HepG2 (cell line): ENCODE data around the gene SAMD13. TPM values are rescaled to one million over a fixed set of nuclear protein-coding genes. Genes with fewer than 3 reads are reported as not detected.
A peak's percentile ranks its signal among the peaks of the same experiment; 100 is the strongest.

Experiments used
- ATAC-seq: fragments of 200-7000 bp; cut with Tn5 transposase; 3 replicates; pipeline ENCODE4 v1.9.1; 2020; ENCODE audit warnings: mild to moderate bottlenecking, moderate library complexity
- BruUV-seq: library from RNA; stranded (reverse); fragments of 400-500 nt; replicated peaks from 2 replicates; lab custom pipeline; 2021; lab: Mats Ljungman, UMichigan
- CTCF ChIA-PET: fragments of 300-600 bp; formaldehyde crosslinking; extraction: SDS; loops from one replicate; lab custom pipeline; 2021; ENCODE audit warnings: low total read pairs, inconsistent platforms, low intra/inter-chr PET ratio; lab: Yijun Ruan, JAX
- POLR2A ChIA-PET: fragments of 350-600 bp; sonication (Branson Sonifier 250); formaldehyde crosslinking; loops from one replicate; lab custom pipeline; 2020; ENCODE audit warnings: antibody characterized with exemption, inconsistent platforms; lab: Yijun Ruan, JAX
- DNase-seq: peaks from one replicate; pipeline ENCODE4 v3.0.0-alpha.2; 2015; ENCODE audit warnings: low spot score
- FAIRE-seq: peaks from 3 replicates; lab custom pipeline; 2011; peaks lifted over from hg19 to GRCh38; lab: Jason Lieb, UNC
- H2AFZ ChIP-seq: one replicate; pipeline ENCODE4 v1.6.1; 2011; ENCODE audit warnings: low read length, inconsistent platforms
- H3K27ac ChIP-seq: fragments of 300-600 bp; 3 replicates; pipeline ENCODE4 v1.8.0; 2011; ENCODE audit warnings: mixed run types, mild to moderate bottlenecking, mixed read lengths, low read length, inconsistent platforms; ENCODE audit not compliant: insufficient read depth; ENCODE audit errors: extremely low read length
- H3K27me3 ChIP-seq, 2 experiments: fragments of 200-600 bp in 1 of 2; 2 replicates in 1 of 2; 3 replicates in 1 of 2; pipeline versions ENCODE4 v1.6.0 to v1.8.0; 2011; ENCODE audit warnings: low read length in 2 of 2, mild to moderate bottlenecking in 2 of 2, moderate library complexity in 2 of 2, inconsistent platforms in 1 of 2; ENCODE audit not compliant: insufficient read depth in 2 of 2, control insufficient read depth in 1 of 2
- H3K36me3 ChIP-seq, 2 experiments: fragments of 200-600 bp in 1 of 2; replicated peaks in 1 of 2; 2 replicates in 1 of 2; 3 replicates in 1 of 2; pipeline versions ENCODE4 v1.5.1 to v1.8.0; 2011; ENCODE audit warnings: low read length in 2 of 2, inconsistent platforms in 1 of 2; ENCODE audit not compliant: insufficient read depth in 2 of 2, control insufficient read depth in 1 of 2
- H3K4me1 ChIP-seq: 2 replicates; pipeline ENCODE4 v1.5.1; 2012; ENCODE audit warnings: low read length, inconsistent platforms; ENCODE audit not compliant: insufficient read depth
- H3K4me2 ChIP-seq: 2 replicates; pipeline ENCODE4 v1.6.0; 2011; ENCODE audit warnings: low read depth, low read length, inconsistent platforms
- H3K4me3 ChIP-seq, 3 experiments: fragments of 200-600 bp in 1 of 3; sonication (generic), shearing (Covaris generic) in 1 of 3; replicated peaks in 1 of 3; 2 replicates each; pipeline ENCODE4 v1.5.1; 2011 to 2016; ENCODE audit warnings: low read length in 3 of 3, inconsistent platforms in 2 of 3, low read depth in 2 of 3, mild to moderate bottlenecking in 2 of 3, control low read depth in 1 of 3, mixed read lengths in 1 of 3; ENCODE audit not compliant: insufficient read depth in 1 of 3
- H3K79me2 ChIP-seq: one replicate; pipeline ENCODE4 v1.6.1; 2011; ENCODE audit warnings: low read length, inconsistent platforms; ENCODE audit not compliant: insufficient read depth
- H3K9ac ChIP-seq: 2 replicates; pipeline ENCODE4 v1.6.0; 2011; ENCODE audit warnings: mild to moderate bottlenecking, low read depth, low read length, inconsistent platforms; ENCODE audit not compliant: insufficient read depth
- H3K9me3 ChIP-seq: 2 replicates; pipeline ENCODE4 v1.5.1; 2012; ENCODE audit warnings: mild to moderate bottlenecking, low read length
- H4K20me1 ChIP-seq: 2 replicates; pipeline ENCODE4 v1.6.0; 2011; ENCODE audit warnings: inconsistent platforms, mild to moderate bottlenecking, low read length, moderate library complexity; ENCODE audit not compliant: insufficient read depth
- HNF1B ChIP-seq: sonication (generic); formaldehyde crosslinking; IDR thresholded peaks from 2 replicates; pipeline ENCODE4 v1.5.1; 2020; ENCODE audit warnings: mild to moderate bottlenecking, moderate library complexity, missing genetic modification reagents
- KLF6 ChIP-seq: IDR thresholded peaks from 2 replicates; pipeline ENCODE4 v1.8.0; 2016; ENCODE audit warnings: missing biosample characterization, missing genetic modification reagents
- PATZ1 ChIP-seq: sonication (generic); formaldehyde crosslinking; IDR thresholded peaks from 2 replicates; pipeline ENCODE4 v1.4.0; 2020; ENCODE audit warnings: missing genetic modification reagents
- PRDM15 ChIP-seq: sonication (generic); formaldehyde crosslinking; IDR thresholded peaks from 2 replicates; pipeline ENCODE4 v1.4.0; 2020; ENCODE audit warnings: missing genetic modification reagents
- TBL1XR1 ChIP-seq: fragments of 150-350 bp; IDR thresholded peaks from 2 replicates; pipeline ENCODE4 v1.6.1; 2014; ENCODE audit warnings: borderline replicate concordance, low read length; ENCODE audit not compliant: partially characterized antibody
- THAP11 ChIP-seq: IDR thresholded peaks from 2 replicates; pipeline ENCODE4 v1.6.1; 2016; ENCODE audit warnings: missing biosample characterization, missing genetic modification reagents
- ZFYVE20 ChIP-seq: sonication (generic); formaldehyde crosslinking; IDR thresholded peaks from 2 replicates; pipeline ENCODE4 v1.8.0; 2023; ENCODE audit warnings: low read depth, mild to moderate bottlenecking, moderate library complexity, missing genetic modification reagents, borderline replicate concordance
- ZNF878 ChIP-seq: sonication (generic); formaldehyde crosslinking; IDR thresholded peaks from 2 replicates; pipeline ENCODE4 v1.8.1; 2023; ENCODE audit warnings: mild to moderate bottlenecking, missing genetic modification reagents, moderate library complexity
- ZSCAN21 ChIP-seq: sonication (generic); formaldehyde crosslinking; IDR thresholded peaks from 2 replicates; pipeline ENCODE4 v1.8.0; 2022; ENCODE audit warnings: mild to moderate bottlenecking, missing genetic modification reagents, moderate library complexity, borderline replicate concordance
- WGBS: methylation state at CpG from one replicate; pipeline ENCODE4 v1.1.6; 2017; ENCODE audit warnings: low lambda C conversion rate; 5-methylcytosine and 5-hydroxymethylcytosine counted together
- in situ Hi-C: cut with HindIII; loops from 2 replicates; pipeline ENCODE4 v1.10.0; 2017; ENCODE audit warnings: low pct_unique_long_range_greater_than_20kb; ENCODE audit not compliant: extremely low pct_ligation_motif_present
- intact Hi-C: fragments of 100-400 bp; cut with micrococcal nuclease; formaldehyde crosslinking; loops from one replicate; pipeline ENCODE4 v1.10.0; 2022; ENCODE audit not compliant: unreplicated experiment
- polyA plus RNA-seq, 8 experiments: library from polyadenylated mRNA; depleted of rRNA in 3 of 8; stranded (reverse) in 7 of 8; unstranded in 1 of 8; fragments of >200 nt; fragmentation: Illumina TruSeq in 4 of 8; extraction: Trizol in 4 of 8; gene quantifications; 2 replicates each; pipeline versions ENCODE4 v1.2.1 to v1.2.3, GENCODE V29; 2011 to 2016; ENCODE audit warnings: low read depth in 4 of 8, missing spikeins in 1 of 8, mixed read lengths in 1 of 8; ENCODE audit not compliant: insufficient read depth in 1 of 8
- total RNA-seq, 5 experiments: library from RNA; depleted of rRNA; stranded (reverse); fragments of >200 nt; fragmentation: Illumina TruSeq; extraction: Trizol; gene quantifications; 2 replicates each; pipeline ENCODE4 v1.2.3, GENCODE V29; 2016; ENCODE audit warnings: low read depth in 1 of 5
- TF ChIP-seq, protein P1 (sequence below): sonication (generic); formaldehyde crosslinking; IDR thresholded peaks from 2 replicates; pipeline ENCODE4 v1.8.1; 2023; ENCODE audit warnings: mild to moderate bottlenecking, moderate library complexity, missing genetic modification reagents

Gene SAMD13
- total and polyA plus RNA-seq, 2 of the 13 experiments (the other 11 are each of a cell fraction or from before 2014, with no cell fraction given): 0.09 to 0.18 TPM

- TF ChIP-seq HNF1B (CRISPR knock-in tag) (no peak), ZNF878 (CRISPR knock-in tag) (no peak), PRDM15 (CRISPR knock-in tag) (no peak), TBL1XR1 (no peak), ZFYVE20 (CRISPR knock-in tag) (no peak)
Observed at GRCh38 chr1:84297546-84298244, 3.8 kb upstream of the SAMD13 start (continued).

- ChIA-PET POLR2A (no interaction called here), CTCF (no interaction called here)
- Histone ChIP-seq H3K4me1 (peaks cover 6% of the 10 kb centered on the region; the same call in 1 of the 2 replicates), H2AFZ (no peak overlapping the region), H3K79me2 (no peaks in the 10 kb centered on the region), H3K36me3 (no peaks in the 10 kb centered on the region), H3K4me3 (peak overlapping the region; percentile 65 to 88 (median 85)), H4K20me1 (no peaks in the 10 kb centered on the region), H3K27me3 (peaks cover 0 to 23% of the 10 kb centered on the region in 2 experiments; a peak in 2 of 5 replicates), H3K4me2 (peak overlapping the region; percentile 93), H3K9ac (peak overlapping the region; percentile 51; the same call in 1 of the 2 replicates), H3K9me3 (no peaks in the 10 kb centered on the region), H3K27ac (no peak overlapping the region)
- DNase-seq: no peak
- in situ Hi-C loops: no loop called here
- no peak for FAIRE-seq
- ATAC-seq: peak; percentile 88
- BruUV-seq: no TSS peak
- WGBS: 0% methylated on average over 28 of the region's 34 CpGs
- intact Hi-C loops: no loop called here
- TF ChIP-seq KLF6 (CRISPR knock-in tag) (peak; percentile 58; the same call in 1 of the 2 replicates), ZSCAN21 (CRISPR knock-in tag) (0 out of 2 replicates have a peak, but pooled peaks have one; percentile 35), THAP11 (CRISPR knock-in tag) (peak; percentile 98), PATZ1 (CRISPR knock-in tag) (peak; percentile 58)
- TF ChIP-seq, protein P1, sequence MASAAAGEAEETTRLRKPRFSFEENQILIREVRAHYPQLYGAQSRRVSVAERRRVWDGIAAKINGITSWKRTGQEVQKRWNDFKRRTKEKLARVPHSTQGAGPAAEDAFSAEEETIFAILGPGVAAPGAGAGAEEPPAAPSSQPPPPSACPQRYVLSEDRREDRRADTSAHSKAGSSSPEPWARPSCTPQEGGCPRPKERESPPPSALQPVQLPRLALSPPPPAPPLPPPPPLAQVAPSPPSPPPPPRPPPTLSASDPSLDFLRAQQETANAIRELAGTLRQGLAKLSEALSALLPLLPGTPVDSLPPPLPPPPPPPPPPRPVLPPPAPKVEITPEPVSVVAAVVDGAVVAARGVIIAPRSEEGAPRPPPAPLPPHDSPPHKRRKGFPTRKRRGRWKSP (CRISPR knock-in tag): peak; percentile 85; the same call in 1 of the 2 replicates
Observed at GRCh38 chr1:84298328-84298683, 3.2 kb upstream of the SAMD13 start.
